Effector CD8-positive, alpha-beta T cell (primary cell): ENCODE results near the gene EML3.
A peak's percentile ranks its signal among the peaks of the same experiment; 100 is the strongest.
"Not testable (repeated sequence)": the region's sequence is repeated elsewhere in the genome, so short reads cannot be mapped to it uniquely, and the experiment has no call there.

Experiments
- DNase-seq: peaks from one replicate; lab custom pipeline; 2025; lab: John Stamatoyannopoulos, UW

Gene EML3

GRCh38 chr11:62571493-62571892, 41.1 kb downstream of the EML3 start:
- not testable (repeated sequence) for DNase-seq

- not testable (repeated sequence) for DNase-seq
These were observed 41.7 kb downstream of the EML3 start for GRCh38 chr11:62570903-62571302.

GRCh38 chr11:62569611-62570010, 43.0 kb downstream of the EML3 start:
- no peak for DNase-seq

DNA sequence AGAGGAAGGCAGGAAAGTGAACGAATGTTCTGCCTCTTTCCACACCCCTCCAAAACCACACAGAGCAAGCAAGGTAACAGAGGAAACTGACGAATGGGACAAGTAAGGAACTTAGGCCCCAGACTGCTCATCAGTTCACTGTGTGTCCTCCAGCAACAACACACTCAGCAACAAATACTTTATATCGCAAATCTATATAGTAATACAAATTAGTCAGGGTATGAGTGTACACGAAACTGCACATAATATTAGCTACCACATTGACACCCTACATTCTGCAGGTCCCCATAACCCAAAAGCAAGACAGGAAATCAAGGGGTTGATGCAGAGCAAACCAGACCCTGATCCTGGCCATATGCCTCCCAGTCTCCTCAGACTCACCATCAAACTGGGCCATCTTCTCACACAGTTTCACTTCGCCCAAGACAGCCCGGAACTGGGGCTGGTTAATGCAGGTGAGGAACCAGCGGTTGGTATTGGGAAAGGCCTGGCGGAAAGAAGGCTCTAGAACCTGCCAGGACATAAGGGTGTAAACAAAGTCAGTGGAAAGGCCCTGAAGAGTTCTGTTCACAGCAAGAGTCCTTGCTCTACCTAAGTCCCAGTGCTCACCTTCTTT, 45.4 kb downstream of the EML3 start:
- DNase-seq, result no peak

DNA sequence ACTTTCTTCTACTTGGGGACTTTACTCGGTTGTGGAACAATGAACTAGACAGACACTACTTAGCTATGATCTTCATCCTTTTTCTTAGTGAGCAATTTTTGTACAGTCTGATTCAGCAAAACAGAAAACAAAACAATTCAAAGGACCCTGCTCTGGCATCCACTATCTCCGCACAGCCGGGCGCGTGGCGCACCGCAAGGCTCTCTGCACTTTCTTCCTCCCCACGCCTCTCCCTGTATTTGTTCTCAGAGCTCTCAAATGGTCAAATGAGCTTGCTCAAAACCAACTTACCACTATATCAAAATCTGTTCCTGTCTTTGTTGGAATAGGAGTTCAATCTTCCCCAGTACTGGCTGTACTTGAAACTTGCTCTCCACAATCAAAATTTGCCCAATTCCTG, 46.3 kb downstream of the EML3 start:
- DNase-seq, result no peak

GRCh38 chr11:62565100-62565802, 47.3 kb downstream of the EML3 start:
- DNase-seq, result no peak

DNA sequence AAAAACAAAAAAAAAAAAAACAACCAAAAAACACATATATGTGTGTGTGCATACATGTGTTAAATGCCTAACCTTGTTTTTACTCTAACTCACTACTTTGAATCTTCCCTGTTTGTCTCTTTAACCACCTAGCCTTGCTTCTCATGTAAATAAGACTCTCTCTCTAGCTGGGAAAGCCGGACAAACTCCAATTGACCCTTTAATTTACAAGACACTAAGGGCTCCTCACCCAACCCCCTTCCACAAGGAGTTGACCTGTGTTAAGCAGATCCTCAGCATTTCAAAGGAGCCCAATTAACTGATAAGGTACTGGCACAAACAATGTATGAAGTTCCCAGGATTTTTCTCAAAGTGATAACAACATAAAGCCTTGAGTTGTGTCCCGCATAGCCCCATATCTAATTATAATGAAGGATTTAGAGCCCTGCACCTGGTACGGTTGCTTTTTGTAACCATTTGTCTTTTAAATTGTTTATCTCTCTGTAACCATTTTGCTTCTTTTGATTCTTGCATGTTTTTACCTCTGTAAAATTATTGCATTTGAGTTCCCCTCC, 50.8 kb downstream of the EML3 start:
- not testable (repeated sequence) for DNase-seq

- DNase-seq, result peak; percentile 60
These were observed 51.9 kb downstream of the EML3 start for GRCh38 chr11:62560566-62561103.

GRCh38 chr11:62559626-62560025, 52.9 kb downstream of the EML3 start:
- not testable (repeated sequence) for DNase-seq

- DNase-seq, result no peak
These were observed 53.4 kb downstream of the EML3 start for GRCh38 chr11:62559204-62559603.

- no peak for DNase-seq
These were observed 53.9 kb downstream of the EML3 start for GRCh38 chr11:62558669-62559068.

DNA sequence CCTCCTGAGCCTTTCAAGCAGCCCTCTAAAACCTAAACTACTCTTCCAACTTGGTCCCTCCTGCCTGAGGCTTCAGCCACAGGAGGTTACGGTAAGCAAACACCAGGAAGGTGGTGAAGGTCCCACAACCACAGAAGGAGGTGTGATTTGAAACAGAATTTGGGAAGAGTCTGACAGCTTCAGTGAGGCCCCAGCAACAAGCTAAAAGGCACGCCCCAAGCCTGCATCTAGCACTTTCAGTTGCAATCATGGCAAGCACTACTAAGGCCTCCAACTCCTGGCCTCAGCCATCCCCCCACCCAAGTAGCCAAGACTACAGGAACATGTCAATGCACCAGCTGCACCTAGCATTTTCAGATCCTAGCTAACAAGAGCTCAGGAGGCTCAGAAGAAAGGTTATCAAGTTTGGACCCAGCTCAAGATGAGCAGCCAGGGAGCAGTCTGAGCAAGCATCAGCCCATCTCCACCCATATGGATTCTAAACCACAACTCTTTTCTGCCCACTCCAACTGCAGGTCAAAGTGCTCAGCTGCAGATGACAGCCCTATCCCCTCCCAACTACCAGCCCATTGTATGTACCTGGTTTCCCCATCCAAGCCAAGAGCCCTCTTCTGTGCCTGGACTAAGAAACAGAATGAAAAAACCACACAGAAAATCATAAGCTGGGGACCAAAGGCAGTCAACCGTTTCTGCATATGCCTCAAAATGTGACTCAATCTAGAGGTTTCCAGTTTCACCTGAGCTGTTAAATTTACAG, 55.5 kb downstream of the EML3 start:
- DNase-seq, result peak; percentile 17

- DNase-seq, result peak; percentile 54
These were observed 56.3 kb downstream of the EML3 start for GRCh38 chr11:62556108-62556874.

GRCh38 chr11:62555464-62556107, 57.0 kb downstream of the EML3 start:
- DNase-seq, result peak; percentile 46

GRCh38 chr11:62554387-62555167, 58.0 kb downstream of the EML3 start:
- DNase-seq, result no peak

- DNase-seq, result peak; percentile 9
These were observed 58.7 kb downstream of the EML3 start for GRCh38 chr11:62553839-62554361.

GRCh38 chr11:62553080-62553838, 59.3 kb downstream of the EML3 start:
- peak; percentile 14 for DNase-seq

DNA sequence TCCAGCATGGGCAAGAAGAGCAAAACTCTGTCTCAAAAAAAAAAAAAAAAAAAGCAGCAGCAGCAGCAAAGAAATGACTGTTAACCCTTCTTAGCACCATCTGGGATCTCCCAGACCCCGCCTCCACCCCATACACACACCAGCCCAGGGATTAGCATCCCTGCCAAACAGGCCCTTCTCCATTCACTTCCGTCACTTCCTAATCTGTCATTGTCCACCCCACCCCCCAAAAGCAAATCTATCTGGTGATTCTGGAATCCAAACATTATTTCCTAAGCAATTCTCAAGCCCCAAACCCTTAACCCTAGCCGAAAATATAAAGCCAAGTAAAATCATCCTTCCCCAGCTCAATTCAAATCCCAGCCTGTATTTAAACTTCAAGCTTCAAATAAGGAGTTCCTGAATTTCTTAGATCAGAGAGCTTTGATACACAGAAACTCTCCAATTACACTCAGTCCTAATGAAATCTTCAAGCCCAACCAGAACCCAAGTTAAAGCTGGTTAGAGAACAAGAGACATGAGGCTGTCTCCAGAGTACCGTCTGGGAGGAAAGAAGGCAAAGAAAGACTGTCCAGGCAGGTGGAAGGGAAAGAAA, 60.0 kb downstream of the EML3 start:
- DNase-seq, result no peak
